ENCODE measurements around the gene MRPS16.

The MRPS16 gene

DNA sequence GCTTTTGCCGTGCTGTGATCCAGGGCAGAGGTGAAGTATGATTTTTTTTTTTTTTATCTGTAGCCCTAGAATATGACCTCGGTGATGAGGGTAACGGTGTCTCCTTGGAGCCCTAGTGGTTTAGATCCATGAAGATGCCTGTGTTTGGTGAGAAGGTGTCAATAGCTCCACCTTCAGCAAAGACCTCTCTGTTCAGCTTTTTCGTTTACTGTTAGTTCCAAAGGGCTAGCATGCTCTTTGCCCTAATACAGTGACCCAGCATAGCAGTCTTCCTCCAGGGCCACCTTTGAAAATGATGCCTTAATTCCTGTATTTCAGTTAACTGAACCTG lies 746 bp upstream of the MRPS16 start:
- H3K27me3 ChIP-seq: no peaks in the 10 kb centered on the region
- no peaks in the 10 kb centered on the region; the same call in 1 of the 2 replicates for H3K36me3 ChIP-seq
- H3K4me3 ChIP-seq (ENCODE audit: low read depth, low read length): peak overlapping the region; percentile 100
- no peaks in the 10 kb centered on the region for H3K9me3 ChIP-seq
- no peaks in the 10 kb centered on the region for H3K4me1 ChIP-seq
- TF ChIP-seq, protein P1, sequence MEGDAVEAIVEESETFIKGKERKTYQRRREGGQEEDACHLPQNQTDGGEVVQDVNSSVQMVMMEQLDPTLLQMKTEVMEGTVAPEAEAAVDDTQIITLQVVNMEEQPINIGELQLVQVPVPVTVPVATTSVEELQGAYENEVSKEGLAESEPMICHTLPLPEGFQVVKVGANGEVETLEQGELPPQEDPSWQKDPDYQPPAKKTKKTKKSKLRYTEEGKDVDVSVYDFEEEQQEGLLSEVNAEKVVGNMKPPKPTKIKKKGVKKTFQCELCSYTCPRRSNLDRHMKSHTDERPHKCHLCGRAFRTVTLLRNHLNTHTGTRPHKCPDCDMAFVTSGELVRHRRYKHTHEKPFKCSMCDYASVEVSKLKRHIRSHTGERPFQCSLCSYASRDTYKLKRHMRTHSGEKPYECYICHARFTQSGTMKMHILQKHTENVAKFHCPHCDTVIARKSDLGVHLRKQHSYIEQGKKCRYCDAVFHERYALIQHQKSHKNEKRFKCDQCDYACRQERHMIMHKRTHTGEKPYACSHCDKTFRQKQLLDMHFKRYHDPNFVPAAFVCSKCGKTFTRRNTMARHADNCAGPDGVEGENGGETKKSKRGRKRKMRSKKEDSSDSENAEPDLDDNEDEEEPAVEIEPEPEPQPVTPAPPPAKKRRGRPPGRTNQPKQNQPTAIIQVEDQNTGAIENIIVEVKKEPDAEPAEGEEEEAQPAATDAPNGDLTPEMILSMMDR (IDR thresholded peaks at IDR 0.05; ENCODE audit: low read depth, low read length): no peak
- DNase-seq: no peak

DNA sequence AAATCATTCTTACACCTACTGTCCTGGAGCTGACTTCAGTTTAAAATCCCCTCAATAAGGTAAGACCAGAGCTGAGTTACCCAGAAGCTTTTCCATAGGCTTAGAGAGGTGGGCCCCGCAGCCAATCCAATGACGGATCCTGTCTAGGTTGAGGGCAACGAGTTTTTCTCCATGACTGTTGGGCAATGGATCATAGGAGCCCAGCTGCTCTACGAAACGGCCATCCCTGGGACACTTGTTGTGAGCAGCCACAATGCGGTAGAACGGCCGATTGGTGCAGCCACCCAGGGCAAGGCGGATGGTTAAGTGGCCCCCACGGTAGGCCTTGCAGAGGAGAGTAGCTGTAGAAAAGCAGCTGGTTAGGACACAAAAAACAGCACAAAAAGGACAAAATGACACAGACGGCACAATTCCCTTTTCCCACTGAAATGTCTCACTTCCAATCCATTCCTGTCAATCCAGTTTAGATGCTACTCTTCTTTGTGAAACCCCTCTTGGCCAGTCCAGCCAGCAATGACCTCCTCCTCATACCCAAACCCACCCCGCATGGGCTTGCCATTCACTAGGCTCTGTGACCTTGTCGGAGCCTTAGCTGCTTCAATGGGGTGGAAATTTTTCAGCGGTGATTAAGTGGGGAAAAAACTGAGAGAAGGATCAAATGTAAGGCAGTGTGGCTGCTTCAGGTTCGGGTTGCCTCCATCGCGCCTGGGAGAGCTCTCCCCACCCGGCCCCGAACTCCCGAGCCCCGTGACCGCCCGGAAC lies 580 bp downstream of the MRPS16 start:
- H3K36me3 ChIP-seq: no peaks in the 10 kb centered on the region; the same call in 1 of the 2 replicates
- DNase-seq: peak; percentile 22
- H3K4me1 ChIP-seq: no peaks in the 10 kb centered on the region; the same call in 1 of the 2 replicates
- no peaks in the 10 kb centered on the region for H3K9me3 ChIP-seq
- no peaks in the 10 kb centered on the region for H3K27me3 ChIP-seq
- TF ChIP-seq, protein P1 (IDR thresholded peaks at IDR 0.05; ENCODE audit: low read depth, low read length): no peak
- peak overlapping the region; percentile 100 for H3K4me3 ChIP-seq (ENCODE audit: low read depth, low read length)

DNA sequence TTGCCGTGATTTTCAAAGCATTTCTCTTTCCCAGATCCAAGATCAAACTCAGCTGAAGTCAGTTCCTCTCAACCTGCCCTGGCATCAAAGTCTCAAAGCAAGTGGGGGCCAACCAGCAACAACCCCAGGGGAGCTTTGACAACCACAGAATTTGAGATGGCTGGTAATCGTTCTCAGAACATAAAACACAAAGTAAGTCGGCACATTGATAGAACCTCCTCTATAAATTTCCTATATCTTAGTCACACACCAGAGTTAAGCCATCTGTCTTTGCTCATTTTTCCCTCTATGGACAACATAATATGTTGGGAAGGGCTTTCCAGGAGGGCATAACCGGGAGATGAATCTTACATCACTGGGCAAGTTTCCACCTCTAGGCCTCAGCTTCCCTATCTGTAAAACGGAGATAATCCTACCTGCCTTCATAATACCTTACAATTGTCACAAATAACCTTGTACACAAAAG lies 4.2 kb downstream of the MRPS16 start:
- H3K27me3 ChIP-seq: no peaks in the 10 kb centered on the region
- H3K36me3 ChIP-seq: peaks cover 22% of the 10 kb centered on the region
- TF ChIP-seq, protein P1 (IDR thresholded peaks at IDR 0.05; ENCODE audit: low read depth, low read length): no peak
- H3K4me3 ChIP-seq (ENCODE audit: low read depth, low read length): no peak overlapping the region
- no peaks in the 10 kb centered on the region; the same call in 1 of the 2 replicates for H3K4me1 ChIP-seq
- no peak for DNase-seq
- no peaks in the 10 kb centered on the region for H3K9me3 ChIP-seq

DNA sequence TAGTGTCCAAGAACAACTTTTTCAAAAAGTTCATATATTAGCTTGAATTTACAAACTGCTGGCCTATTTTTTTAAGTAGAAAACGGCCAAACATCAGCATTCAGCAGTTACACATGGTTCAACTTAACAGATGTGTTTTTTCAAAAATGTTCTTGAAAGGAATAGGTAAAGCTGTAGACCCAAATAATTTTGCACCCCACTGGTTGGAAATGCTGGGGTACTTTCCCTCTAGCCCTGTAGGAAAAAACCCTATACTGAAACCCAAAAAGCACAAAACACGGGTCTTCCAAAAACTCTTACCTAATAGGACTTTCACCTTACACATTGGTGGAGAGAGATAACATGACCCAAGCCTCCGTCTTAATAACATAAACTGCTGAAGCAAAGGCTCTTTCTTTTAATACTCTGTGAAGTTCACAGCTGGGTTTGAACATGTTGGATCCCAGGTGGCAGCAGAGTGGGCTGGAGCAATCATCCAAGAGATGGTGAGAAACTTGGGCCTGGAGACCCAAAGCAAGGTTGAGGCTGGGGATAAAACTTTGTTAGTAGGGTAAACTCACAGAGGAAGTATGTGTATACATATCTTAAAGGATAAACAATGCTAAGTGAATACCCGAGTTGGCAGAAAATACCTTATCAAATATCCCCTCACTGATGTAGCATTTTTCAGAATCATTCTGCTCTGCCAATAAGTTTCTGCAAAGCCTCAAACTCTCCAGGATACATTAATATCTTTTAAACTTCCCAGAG lies 4.8 kb downstream of the MRPS16 start:
- TF ChIP-seq, protein P1 (IDR thresholded peaks at IDR 0.05; ENCODE audit: low read depth, low read length): no peak
- peak overlapping the region; percentile 91 for H3K4me3 ChIP-seq (ENCODE audit: low read depth, low read length)
- H3K36me3 ChIP-seq: peaks cover 23% of the 10 kb centered on the region
- DNase-seq: no peak
- H3K4me1 ChIP-seq: no peaks in the 10 kb centered on the region; the same call in 1 of the 2 replicates
- no peaks in the 10 kb centered on the region for H3K27me3 ChIP-seq
- H3K9me3 ChIP-seq: no peaks in the 10 kb centered on the region

DNA sequence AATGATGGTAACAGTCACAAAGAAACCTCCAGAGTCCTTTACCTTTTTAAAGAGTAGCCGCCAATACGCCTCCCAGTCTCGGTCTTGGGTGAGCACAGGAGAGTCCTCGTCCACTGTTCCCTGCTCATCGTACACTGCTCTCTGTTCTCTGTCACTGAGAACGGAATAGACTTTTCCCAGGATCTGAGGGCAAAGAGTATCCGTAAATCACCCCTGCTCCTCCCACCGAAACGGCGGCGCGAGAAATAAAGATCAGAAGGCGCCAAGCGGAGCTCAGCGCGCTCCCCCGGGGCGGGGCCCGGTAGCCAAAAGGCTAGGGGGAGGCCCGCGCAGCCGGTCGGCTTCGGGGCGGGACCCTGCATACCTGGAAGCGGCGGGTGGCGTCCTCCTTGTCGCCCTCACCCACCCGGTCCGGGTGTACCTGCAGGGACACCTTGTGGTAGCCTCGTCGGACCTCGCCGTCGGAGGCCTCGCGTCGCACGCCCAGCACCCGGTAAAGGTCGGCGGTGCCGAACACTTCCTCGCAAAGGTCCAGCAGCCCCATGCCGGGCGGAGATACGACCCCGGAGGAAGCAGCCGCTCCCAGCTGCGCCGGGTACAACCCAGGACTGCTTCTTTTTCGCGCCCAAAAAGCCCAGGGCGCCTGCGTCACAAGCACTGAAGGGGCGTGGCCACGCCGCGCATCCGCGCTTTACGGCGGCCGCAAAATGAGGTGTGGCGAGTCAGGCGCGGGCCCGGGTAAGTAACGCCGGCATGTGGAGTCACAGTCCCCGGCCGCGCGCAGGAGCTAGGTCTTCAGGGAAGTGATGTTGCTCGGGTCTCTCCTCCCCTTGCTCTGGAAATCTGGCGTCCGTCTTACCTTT lies 5.6 kb downstream of the MRPS16 start, which contains the start of gene DNAJC9:
Gene DNAJC9 (minus strand): TSS at position 610 of the 863 bp plus-strand sequence. CDS start 66 bp downstream, at position 544.
- TF ChIP-seq, protein P1 (IDR thresholded peaks at IDR 0.05; ENCODE audit: low read depth, low read length): no peak
- H3K4me3 ChIP-seq (ENCODE audit: low read depth, low read length): peak within 1 kb of the TSS; percentile 91
- no peaks in the 10 kb centered on the region; the same call in 1 of the 2 replicates for H3K4me1 ChIP-seq
- no peaks in the 10 kb centered on the region for H3K27me3 ChIP-seq
- peaks cover 25% of the 10 kb centered on the region for H3K36me3 ChIP-seq
- H3K9me3 ChIP-seq: no peaks in the 10 kb centered on the region
- DNase-seq: peak; percentile 96
